Posterior cingulate gyrus (tissue), 11 donors: Measurements from ENCODE around the gene PRKG1.

Source experiments
- DNase-seq, 10 donors: peaks; one replicate each; pipeline versions ENCODE4 v3.0.0 to v3.0.0-alpha.2; 2020 to 2021; ENCODE audit warnings: mixed read lengths in 3 of 10
- intact Hi-C: fragments of 100-400 bp; cut with DNase I; formaldehyde crosslinking; loops from one replicate; pipeline ENCODE4 v1.15.1; 2023

The PRKG1 gene

DNA sequence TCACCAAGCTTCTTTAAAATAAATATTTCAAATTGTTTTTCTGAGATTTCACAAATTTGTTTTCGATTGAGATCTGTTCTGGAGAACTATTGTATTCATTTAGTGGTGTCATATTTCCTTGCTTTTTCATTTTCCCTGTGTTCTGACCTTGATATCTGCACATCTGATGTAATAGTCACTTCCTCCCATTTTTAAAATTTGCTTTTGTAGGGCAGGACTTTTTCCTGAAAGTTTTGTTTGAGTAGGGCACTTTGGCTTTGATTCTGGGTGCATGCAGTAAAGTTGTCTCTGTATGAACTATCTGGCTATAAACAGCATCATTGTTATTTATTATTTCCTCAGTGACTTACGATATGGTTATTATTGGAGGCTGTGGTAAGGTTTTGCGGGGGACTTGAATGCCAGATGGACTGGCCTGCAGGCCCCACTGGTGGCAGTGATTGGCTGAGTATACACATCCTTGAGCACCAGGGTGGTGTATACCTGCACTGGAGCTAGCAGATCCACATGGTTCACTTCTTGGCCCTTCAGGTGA lies 541.5 kb downstream of the PRKG1 start:
- DNase-seq = peak in 1 of 10 donors; percentile 65

DNA sequence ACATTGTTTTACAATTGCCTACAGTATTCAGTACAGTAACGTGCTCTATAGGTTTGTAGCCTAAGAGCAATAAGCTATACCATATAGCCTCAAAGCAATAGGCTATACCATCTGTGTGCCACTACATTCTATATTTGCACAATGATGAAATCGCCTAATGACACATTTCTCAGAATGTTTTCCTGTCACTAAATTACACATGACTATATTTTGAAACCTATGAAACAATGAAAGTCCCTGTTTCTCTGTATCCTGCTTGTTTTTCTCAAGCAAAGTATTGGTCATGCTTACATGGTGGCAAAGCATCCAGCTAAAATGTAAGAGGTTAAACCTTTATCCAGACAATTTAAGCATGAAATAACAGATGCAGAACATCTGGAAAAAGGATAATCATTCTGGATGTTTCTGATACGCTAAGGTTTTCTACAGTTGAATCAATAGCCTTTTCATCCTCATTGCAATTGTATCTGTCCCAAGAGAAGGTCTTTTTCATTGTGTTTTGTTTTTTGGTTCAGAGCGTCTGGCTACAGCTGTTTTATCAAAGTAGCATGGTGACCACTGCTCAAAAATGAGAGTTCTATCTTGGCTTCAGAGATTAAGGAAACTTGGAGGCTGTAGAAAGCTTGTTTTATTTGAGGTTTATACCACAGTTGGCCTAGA lies 543.4 kb downstream of the PRKG1 start:
- no peak for DNase-seq
- intact Hi-C loops = no loop called here

More for the DNA sequence above, 541.5 kb downstream of the PRKG1 start:
- intact Hi-C loops = no loop called here

DNA sequence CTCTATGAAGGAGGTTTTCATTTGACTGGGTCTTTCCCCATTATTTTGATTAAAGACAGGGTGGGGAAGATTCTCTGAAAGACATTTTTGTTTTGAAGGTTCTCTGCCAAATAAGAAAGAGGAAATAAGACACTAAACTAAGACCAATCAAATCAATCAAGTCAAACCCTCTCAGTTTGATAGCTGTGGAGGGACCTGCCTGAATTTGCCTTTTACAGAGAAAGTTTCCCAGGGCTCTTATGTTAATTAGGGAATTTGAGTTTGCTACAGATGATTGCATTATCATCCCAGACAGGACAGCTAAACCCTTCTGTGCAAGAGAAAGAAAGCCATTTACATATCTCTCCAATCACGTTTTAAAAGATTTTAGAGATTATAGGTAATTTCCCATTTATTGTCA lies 545.1 kb downstream of the PRKG1 start:
- DNase-seq = no peak
- intact Hi-C loops = no loop called here

- no peak for DNase-seq
- intact Hi-C loops = no loop called here
Observed at GRCh38 chr10:51620131-51620530, 545.8 kb downstream of the PRKG1 start.

DNA sequence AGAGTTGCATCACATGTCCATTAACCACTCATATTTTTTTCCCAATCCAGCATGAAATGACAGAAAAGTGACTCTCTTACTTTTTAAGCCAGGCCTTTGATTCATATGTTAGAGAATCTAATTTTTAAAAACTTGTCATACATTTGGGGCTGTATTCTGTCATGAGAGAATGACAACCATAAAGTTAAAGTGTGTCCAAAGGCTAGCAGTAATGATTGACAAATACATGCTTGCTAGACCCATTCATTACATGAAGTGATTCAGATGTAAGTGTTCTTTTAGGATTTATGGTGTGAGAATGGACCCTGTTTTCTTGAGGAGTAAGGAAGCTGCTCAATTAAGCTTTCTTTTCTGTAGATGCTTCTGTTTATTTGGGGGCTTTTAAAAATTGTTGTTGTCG lies 549.7 kb downstream of the PRKG1 start:
- intact Hi-C loops = no loop called here

GRCh38 chr10:51629934-51630639 lies 555.8 kb downstream of the PRKG1 start:
- DNase-seq = no peak
- intact Hi-C loops = no loop called here

More for the DNA sequence above, 549.7 kb downstream of the PRKG1 start:
- DNase-seq = no peak

GRCh38 chr10:51630640-51631005 lies 556.3 kb downstream of the PRKG1 start:
- intact Hi-C loops = no loop called here

GRCh38 chr10:51635436-51635835 lies 561.1 kb downstream of the PRKG1 start:
- DNase-seq = no peak
- intact Hi-C loops = no loop called here

More at GRCh38 chr10:51630640-51631005, 556.3 kb downstream of the PRKG1 start:
- no peak for DNase-seq

DNA sequence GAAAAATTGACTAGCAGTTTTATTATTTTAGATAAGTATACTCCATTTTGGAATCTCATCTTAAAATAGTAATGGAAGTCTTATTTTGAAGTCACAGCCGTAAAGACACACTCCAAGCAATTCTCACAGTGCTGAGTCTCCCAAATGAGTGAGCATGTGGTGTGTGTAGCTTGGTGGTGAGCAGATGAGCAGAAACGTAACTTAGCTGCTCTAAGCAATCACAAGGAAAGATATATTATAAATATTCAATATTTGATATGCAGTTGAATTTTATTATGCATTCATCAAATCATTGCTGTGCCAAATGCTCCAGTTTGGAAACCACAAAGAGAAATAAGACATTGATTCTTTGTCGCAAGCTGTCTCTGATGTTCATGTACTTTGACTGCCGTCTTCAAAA lies 563.9 kb downstream of the PRKG1 start:
- no peak for DNase-seq
- intact Hi-C loops = no loop called here

- intact Hi-C loops = no loop called here
- no peak for DNase-seq
Observed at GRCh38 chr10:51638737-51639136, 564.5 kb downstream of the PRKG1 start.

DNA sequence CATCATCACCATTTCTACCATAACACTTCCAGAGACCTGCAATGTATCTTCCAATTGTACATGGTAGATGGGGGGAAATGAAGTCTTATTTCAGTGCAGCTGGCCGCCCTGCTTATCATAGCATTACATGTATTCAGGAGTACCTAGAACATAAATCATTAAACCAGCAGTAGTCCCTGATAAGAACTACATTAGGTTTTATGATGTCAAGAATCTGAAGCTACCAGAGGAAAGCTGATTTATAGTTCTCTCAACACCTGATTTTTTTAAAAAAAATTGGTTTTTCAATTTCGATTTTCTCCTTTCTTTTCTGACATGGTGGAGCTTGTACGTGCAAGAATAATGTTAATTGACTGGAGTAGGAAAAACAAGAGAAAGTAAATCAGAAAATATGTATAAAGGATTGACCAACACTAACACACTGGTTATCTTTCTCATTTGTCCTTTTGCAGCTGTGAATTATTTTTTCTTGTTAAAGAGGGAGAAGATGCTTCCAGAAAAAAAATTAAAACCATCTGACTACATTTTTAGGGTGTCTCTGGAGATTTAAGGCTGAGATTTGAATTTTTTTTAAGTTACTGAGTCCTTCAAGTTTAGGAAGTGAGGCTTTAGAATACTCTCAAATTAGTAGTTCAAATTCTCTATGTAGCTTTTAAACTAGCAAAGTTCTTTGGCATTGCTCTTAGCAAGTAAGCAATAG lies 566.0 kb downstream of the PRKG1 start:
- intact Hi-C loops = no loop called here

GRCh38 chr10:51642581-51642980 lies 568.3 kb downstream of the PRKG1 start:
- intact Hi-C loops = no loop called here
- no peak for DNase-seq

More for the DNA sequence above, 566.0 kb downstream of the PRKG1 start:
- no peak for DNase-seq

- intact Hi-C loops = no loop called here
Observed at GRCh38 chr10:51643734-51644133, 569.4 kb downstream of the PRKG1 start.

GRCh38 chr10:51649064-51649463 lies 574.8 kb downstream of the PRKG1 start:
- intact Hi-C loops = no loop called here

More at GRCh38 chr10:51643734-51644133, 569.4 kb downstream of the PRKG1 start:
- DNase-seq = no peak

GRCh38 chr10:51651063-51651462 lies 576.8 kb downstream of the PRKG1 start:
- intact Hi-C loops = no loop called here
- DNase-seq = no peak

More at GRCh38 chr10:51649064-51649463, 574.8 kb downstream of the PRKG1 start:
- DNase-seq = no peak

DNA sequence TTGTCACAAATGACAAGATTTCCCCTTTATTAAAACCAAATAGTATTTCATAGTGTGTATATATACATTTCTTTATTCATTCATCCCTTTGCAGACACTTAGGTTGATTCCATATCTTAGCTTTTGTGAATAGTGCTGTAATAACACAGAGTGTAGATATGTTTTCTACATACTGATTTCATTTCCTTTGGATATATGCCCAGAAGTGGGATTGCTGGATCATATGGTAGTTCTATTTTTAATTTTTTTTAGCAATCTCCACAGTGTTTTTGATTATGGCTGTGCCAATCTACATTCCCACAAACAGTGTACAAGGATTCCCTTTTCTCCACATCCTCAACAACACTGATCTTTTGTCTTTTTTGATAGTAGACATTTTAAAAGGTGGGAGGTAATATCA lies 578.7 kb downstream of the PRKG1 start:
- no peak for DNase-seq
- intact Hi-C loops = no loop called here

- DNase-seq = no peak
- intact Hi-C loops = no loop called here
Observed at GRCh38 chr10:51654918-51655317, 580.6 kb downstream of the PRKG1 start.

GRCh38 chr10:51656503-51656902 lies 582.2 kb downstream of the PRKG1 start:
- intact Hi-C loops = no loop called here
- DNase-seq = no peak

- no peak for DNase-seq
- intact Hi-C loops = no loop called here
Observed at GRCh38 chr10:51658000-51658399, 583.7 kb downstream of the PRKG1 start.

- intact Hi-C loops = no loop called here
- DNase-seq = no peak
Observed at GRCh38 chr10:51659344-51659743, 585.1 kb downstream of the PRKG1 start.

DNA sequence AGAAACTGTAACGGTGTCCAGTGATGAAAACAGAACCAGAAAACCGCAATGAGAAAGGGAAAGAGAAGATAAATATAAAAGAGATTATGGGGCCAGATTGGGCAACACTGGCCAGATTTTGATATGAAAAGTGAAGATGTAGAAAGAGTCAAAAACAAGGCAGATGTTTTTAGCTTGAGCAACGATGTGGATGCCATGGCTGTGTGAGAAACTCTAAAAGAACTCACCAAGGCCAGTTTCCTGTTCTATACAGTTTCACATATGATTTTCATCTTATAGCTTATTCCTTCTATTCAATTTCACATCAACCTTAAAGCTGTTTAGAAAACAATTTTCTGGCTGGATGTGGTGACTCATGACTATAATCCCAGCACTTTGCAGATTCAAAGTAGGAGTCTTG lies 588.8 kb downstream of the PRKG1 start:
- no peak for DNase-seq
- intact Hi-C loops = no loop called here
